Measurements from ENCODE around the gene ARNT2.

Gene ARNT2

GRCh38 chr15:80492409-80492808 is 88.2 kb downstream of the ARNT2 start:
- Histone ChIP-seq H3K36me3 (ENCODE audit: insufficient read depth, low read length) (no peaks in the 10 kb centered on the region), H2AFZ (ENCODE audit: low read length) (no peak overlapping the region), H3K27me3 (ENCODE audit: insufficient read depth, low read length) (no peaks in the 10 kb centered on the region), H3K9me3 (ENCODE audit: low read length) (no peaks in the 10 kb centered on the region), H3F3A (ENCODE audit: insufficient read depth, low read length) (no peaks in the 10 kb centered on the region), H3K4me1 (ENCODE audit: insufficient read depth, low read length, severe bottlenecking) (no peaks in the 10 kb centered on the region), H3K9ac (ENCODE audit: low read length) (no peak overlapping the region), H4K20me1 (ENCODE audit: insufficient read depth, low read length) (no peaks in the 10 kb centered on the region), H3K4me3 (ENCODE audit: low read depth, low read length, poor library complexity, severe bottlenecking) (no peak overlapping the region), H3K9me2 (ENCODE audit: low read depth, low read length) (no peaks in the 10 kb centered on the region), H3K27ac (ENCODE audit: low read depth, low read length, poor library complexity, severe bottlenecking) (no peak overlapping the region), H3K79me2 (ENCODE audit: insufficient read depth, low read length) (no peaks in the 10 kb centered on the region), H3K4me2 (ENCODE audit: low read length) (no peak overlapping the region)
- no peak for TF ChIP-seq EZH2 (IDR thresholded peaks at IDR 0.05; ENCODE audit: borderline replicate concordance, low read length)
- TF ChIP-seq CTCF (IDR thresholded peaks at IDR 0.05; ENCODE audit: low read length): no peak

- no peak overlapping the region for H3K4me2 ChIP-seq (ENCODE audit: low read length)
- no peaks in the 10 kb centered on the region for H3F3A ChIP-seq (ENCODE audit: insufficient read depth, low read length)
- H4K20me1 ChIP-seq (ENCODE audit: insufficient read depth, low read length): no peaks in the 10 kb centered on the region
- TF ChIP-seq CTCF (IDR thresholded peaks at IDR 0.05; ENCODE audit: low read length) (no peak), EZH2 (IDR thresholded peaks at IDR 0.05; ENCODE audit: borderline replicate concordance, low read length) (no peak)
- no peak overlapping the region for H2AFZ ChIP-seq (ENCODE audit: low read length)
- no peak overlapping the region for H3K27ac ChIP-seq (ENCODE audit: low read depth, low read length, poor library complexity, severe bottlenecking)
- no peaks in the 10 kb centered on the region for H3K36me3 ChIP-seq (ENCODE audit: insufficient read depth, low read length)
- H3K4me1 ChIP-seq (ENCODE audit: insufficient read depth, low read length, severe bottlenecking): no peaks in the 10 kb centered on the region
- no peaks in the 10 kb centered on the region for H3K9me3 ChIP-seq (ENCODE audit: low read length)
- H3K27me3 ChIP-seq (ENCODE audit: insufficient read depth, low read length): no peaks in the 10 kb centered on the region
- H3K9me2 ChIP-seq (ENCODE audit: low read depth, low read length): no peaks in the 10 kb centered on the region
- H3K9ac ChIP-seq (ENCODE audit: low read length): no peak overlapping the region
- H3K79me2 ChIP-seq (ENCODE audit: insufficient read depth, low read length): no peaks in the 10 kb centered on the region
- no peak overlapping the region for H3K4me3 ChIP-seq (ENCODE audit: low read depth, low read length, poor library complexity, severe bottlenecking)
Measured at GRCh38 chr15:80492874-80493273, 88.7 kb downstream of the ARNT2 start.

- Histone ChIP-seq H3K4me1 (ENCODE audit: insufficient read depth, low read length, severe bottlenecking) (no peaks in the 10 kb centered on the region), H4K20me1 (ENCODE audit: insufficient read depth, low read length) (no peaks in the 10 kb centered on the region), H3K36me3 (ENCODE audit: insufficient read depth, low read length) (no peaks in the 10 kb centered on the region), H3K9me3 (ENCODE audit: low read length) (no peaks in the 10 kb centered on the region), H2AFZ (ENCODE audit: low read length) (no peak overlapping the region), H3K9ac (ENCODE audit: low read length) (no peak overlapping the region), H3K27ac (ENCODE audit: low read depth, low read length, poor library complexity, severe bottlenecking) (no peak overlapping the region), H3K9me2 (ENCODE audit: low read depth, low read length) (no peaks in the 10 kb centered on the region), H3K4me3 (ENCODE audit: low read depth, low read length, poor library complexity, severe bottlenecking) (no peak overlapping the region), H3K79me2 (ENCODE audit: insufficient read depth, low read length) (no peaks in the 10 kb centered on the region), H3F3A (ENCODE audit: insufficient read depth, low read length) (no peaks in the 10 kb centered on the region), H3K27me3 (ENCODE audit: insufficient read depth, low read length) (no peaks in the 10 kb centered on the region; the same call in 1 of the 2 replicates), H3K4me2 (ENCODE audit: low read length) (no peak overlapping the region)
- TF ChIP-seq CTCF (IDR thresholded peaks at IDR 0.05; ENCODE audit: low read length): no peak
- no peak for TF ChIP-seq EZH2 (IDR thresholded peaks at IDR 0.05; ENCODE audit: borderline replicate concordance, low read length)
Measured at GRCh38 chr15:80494351-80494751, 90.2 kb downstream of the ARNT2 start.

All from OCI-LY1 (cell line).